ES-I3 (cell line): ENCODE results near the gene PKP4.

ENCODE experiments used
- H3K36me3 ChIP-seq: 2 replicates; pipeline ENCODE4 v1.6.1; 2013; ENCODE audit warnings: mild to moderate bottlenecking, low read length, control low read depth, moderate library complexity; ENCODE audit not compliant: insufficient read depth
- H3K4me1 ChIP-seq: 2 replicates; pipeline ENCODE4 v1.6.1; 2013; ENCODE audit warnings: mild to moderate bottlenecking, control low read depth, low read length; ENCODE audit not compliant: insufficient read depth
- H3K9ac ChIP-seq: 2 replicates; pipeline ENCODE4 v1.6.1; 2013; ENCODE audit warnings: low read depth, mild to moderate bottlenecking, low read length, moderate library complexity
- H3K9me3 ChIP-seq: 2 replicates; pipeline ENCODE4 v1.6.1; 2013; ENCODE audit warnings: mild to moderate bottlenecking, low read length, moderate library complexity; ENCODE audit not compliant: control insufficient read depth, insufficient read depth

Gene PKP4

GRCh38 chr2:158498043-158498748, 41.4 kb downstream of the PKP4 start:
- Histone ChIP-seq H3K4me1 (peaks cover 26% of the 10 kb centered on the region; the same call in 1 of the 2 replicates), H3K9ac (no peak overlapping the region), H3K36me3 (no peaks in the 10 kb centered on the region), H3K9me3 (no peaks in the 10 kb centered on the region)

GRCh38 chr2:158498749-158499136, 42.0 kb downstream of the PKP4 start:
- peaks cover 26% of the 10 kb centered on the region; the same call in 1 of the 2 replicates for H3K4me1 ChIP-seq
- no peak overlapping the region for H3K9ac ChIP-seq
- no peaks in the 10 kb centered on the region for H3K36me3 ChIP-seq
- H3K9me3 ChIP-seq = no peaks in the 10 kb centered on the region

- H3K4me1 ChIP-seq = peaks cover 26% of the 10 kb centered on the region; the same call in 1 of the 2 replicates
- no peaks in the 10 kb centered on the region for H3K36me3 ChIP-seq
- H3K9ac ChIP-seq = no peak overlapping the region
- H3K9me3 ChIP-seq = no peaks in the 10 kb centered on the region
Measured at GRCh38 chr2:158499383-158499782, 42.6 kb downstream of the PKP4 start.

GRCh38 chr2:158500333-158500732, 43.6 kb downstream of the PKP4 start:
- H3K9me3 ChIP-seq = no peaks in the 10 kb centered on the region
- H3K9ac ChIP-seq = no peak overlapping the region
- H3K4me1 ChIP-seq = peaks cover 28% of the 10 kb centered on the region; the same call in 1 of the 2 replicates
- no peaks in the 10 kb centered on the region for H3K36me3 ChIP-seq

GRCh38 chr2:158501301-158501700, 44.5 kb downstream of the PKP4 start:
- Histone ChIP-seq H3K4me1 (peaks cover 32% of the 10 kb centered on the region; the same call in 1 of the 2 replicates), H3K9ac (no peak overlapping the region), H3K9me3 (no peaks in the 10 kb centered on the region), H3K36me3 (no peaks in the 10 kb centered on the region)

GRCh38 chr2:158502974-158503373, 46.2 kb downstream of the PKP4 start:
- H3K9ac ChIP-seq = no peak overlapping the region
- H3K4me1 ChIP-seq = peaks cover 18% of the 10 kb centered on the region; the same call in 1 of the 2 replicates
- no peaks in the 10 kb centered on the region for H3K9me3 ChIP-seq
- no peaks in the 10 kb centered on the region for H3K36me3 ChIP-seq

GRCh38 chr2:158504088-158504487, 47.3 kb downstream of the PKP4 start:
- Histone ChIP-seq H3K9me3 (no peaks in the 10 kb centered on the region), H3K4me1 (peaks cover 11% of the 10 kb centered on the region; the same call in 1 of the 2 replicates), H3K36me3 (no peaks in the 10 kb centered on the region), H3K9ac (no peak overlapping the region)

- H3K36me3 ChIP-seq = no peaks in the 10 kb centered on the region
- no peaks in the 10 kb centered on the region for H3K9me3 ChIP-seq
- H3K9ac ChIP-seq = no peak overlapping the region
- H3K4me1 ChIP-seq = peaks cover 18% of the 10 kb centered on the region
Measured at GRCh38 chr2:158505448-158505934, 48.7 kb downstream of the PKP4 start.

- Histone ChIP-seq H3K9ac (no peak overlapping the region), H3K9me3 (no peaks in the 10 kb centered on the region), H3K4me1 (peaks cover 18% of the 10 kb centered on the region), H3K36me3 (no peaks in the 10 kb centered on the region)
Measured at GRCh38 chr2:158507141-158507540, 50.4 kb downstream of the PKP4 start.

- H3K36me3 ChIP-seq = no peaks in the 10 kb centered on the region
- peaks cover 18% of the 10 kb centered on the region for H3K4me1 ChIP-seq
- H3K9me3 ChIP-seq = no peaks in the 10 kb centered on the region
- no peak overlapping the region for H3K9ac ChIP-seq
Measured at GRCh38 chr2:158507679-158508078, 50.9 kb downstream of the PKP4 start.

GRCh38 chr2:158509928-158510797, 53.4 kb downstream of the PKP4 start:
- H3K36me3 ChIP-seq = no peaks in the 10 kb centered on the region
- H3K4me1 ChIP-seq = peaks cover 18% of the 10 kb centered on the region
- H3K9ac ChIP-seq = no peak overlapping the region
- no peaks in the 10 kb centered on the region for H3K9me3 ChIP-seq

- H3K4me1 ChIP-seq = peaks cover 11% of the 10 kb centered on the region
- H3K9me3 ChIP-seq = no peaks in the 10 kb centered on the region
- H3K36me3 ChIP-seq = no peaks in the 10 kb centered on the region
- H3K9ac ChIP-seq = no peak overlapping the region
Measured at GRCh38 chr2:158510887-158511286, 54.1 kb downstream of the PKP4 start.

GRCh38 chr2:158511706-158512105, 55.0 kb downstream of the PKP4 start:
- Histone ChIP-seq H3K4me1 (peaks cover 10% of the 10 kb centered on the region), H3K9me3 (no peaks in the 10 kb centered on the region), H3K9ac (no peak overlapping the region), H3K36me3 (no peaks in the 10 kb centered on the region)

GRCh38 chr2:158512323-158512722, 55.6 kb downstream of the PKP4 start:
- Histone ChIP-seq H3K36me3 (no peaks in the 10 kb centered on the region), H3K4me1 (peaks cover 10% of the 10 kb centered on the region), H3K9me3 (no peaks in the 10 kb centered on the region), H3K9ac (no peak overlapping the region)
